Activated B cell treated with CpG ODN at 0.5 μM for 24 hours (primary cell): ENCODE results near the gene HACE1. TPM values are rescaled to one million over a fixed set of nuclear protein-coding genes. Genes with fewer than 3 reads are reported as not detected.

Experiments used
- ATAC-seq: fragments of 200-7000 bp; cut with Tn5 transposase; one replicate; pipeline ENCODE4 v1.10.0; 2021; ENCODE audit warnings: low read depth, mild to moderate bottlenecking, moderate library complexity
- CTCF ChIA-PET: fragments of 350-600 bp; sonication (Branson Sonifier 250); formaldehyde crosslinking; loops from one replicate; lab custom pipeline; 2021; ENCODE audit warnings: antibody characterized with exemption; lab: Charles Lee
- POLR2A ChIA-PET: fragments of 350-600 bp; sonication (Branson Sonifier 250); formaldehyde crosslinking; loops from one replicate; lab custom pipeline; 2021; ENCODE audit warnings: antibody characterized with exemption; lab: Charles Lee
- DNase-seq: peaks from one replicate; pipeline ENCODE4 v3.0.0; 2022
- H3K27ac Mint-ChIP-seq: one replicate; pipeline ENCODE4 v1.8.0; 2020; ENCODE audit warnings: mixed read lengths
- H3K27me3 Mint-ChIP-seq: one replicate; pipeline ENCODE4 v1.8.0; 2021; ENCODE audit warnings: mixed read lengths
- H3K36me3 Mint-ChIP-seq: one replicate; pipeline ENCODE4 v1.8.0; 2021; ENCODE audit warnings: low read depth, mixed read lengths
- H3K4me1 Mint-ChIP-seq: one replicate; pipeline ENCODE4 v1.8.0; 2021; ENCODE audit warnings: mixed read lengths
- H3K4me3 Mint-ChIP-seq: one replicate; pipeline ENCODE4 v1.8.0; 2020; ENCODE audit warnings: mild to moderate bottlenecking, mixed read lengths
- H3K9me3 Mint-ChIP-seq: one replicate; pipeline ENCODE4 v1.8.0; 2020; ENCODE audit warnings: mixed read lengths
- intact Hi-C: fragments of 100-400 bp; cut with micrococcal nuclease; formaldehyde crosslinking; loops from one replicate; pipeline ENCODE4 v1.15.1; 2024
- total RNA-seq: library from RNA; stranded (reverse); gene quantifications from 2 replicates; pipeline ENCODE4 v1.2.3, GENCODE V29; 2022
- TF ChIP-seq, protein P1 (sequence below): fragments of 200-600 bp; IDR thresholded peaks from one replicate; pipeline ENCODE4 v1.8.0; 2022; ENCODE audit warnings: antibody characterized with exemption, mild to moderate bottlenecking

HACE1 gene
- total RNA-seq, 1 donor from 2014 or later, result 7.1 TPM

DNA sequence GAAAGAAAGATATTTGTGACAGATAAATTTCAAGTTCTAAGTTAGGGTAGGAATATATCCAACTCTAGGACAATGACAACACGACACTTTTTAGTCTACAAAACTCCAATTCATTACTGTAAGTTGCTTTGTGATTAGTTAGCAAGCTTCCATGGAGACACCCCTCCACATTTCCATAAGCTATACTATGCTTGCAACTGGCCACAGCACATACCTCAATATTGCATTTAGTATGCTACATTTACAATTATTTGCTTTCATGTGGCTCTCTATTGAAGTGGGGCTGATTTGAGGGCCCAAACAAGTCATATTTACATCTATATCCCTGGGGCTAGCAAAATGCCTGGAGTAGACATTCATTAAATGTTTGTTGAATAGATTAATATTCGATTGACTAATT, 129.3 kb downstream of the HACE1 start:
- Mint-ChIP-seq H3K4me3 (no peak overlapping the region), H3K27ac (no peak overlapping the region), H3K36me3 (peaks cover 18% of the 10 kb centered on the region), H3K9me3 (no peaks in the 10 kb centered on the region), H3K27me3 (no peaks in the 10 kb centered on the region), H3K4me1 (no peaks in the 10 kb centered on the region)
- CTCF ChIA-PET, result no interaction called here
- ATAC-seq (no peak), DNase-seq (no peak)
- TF ChIP-seq, protein P1, sequence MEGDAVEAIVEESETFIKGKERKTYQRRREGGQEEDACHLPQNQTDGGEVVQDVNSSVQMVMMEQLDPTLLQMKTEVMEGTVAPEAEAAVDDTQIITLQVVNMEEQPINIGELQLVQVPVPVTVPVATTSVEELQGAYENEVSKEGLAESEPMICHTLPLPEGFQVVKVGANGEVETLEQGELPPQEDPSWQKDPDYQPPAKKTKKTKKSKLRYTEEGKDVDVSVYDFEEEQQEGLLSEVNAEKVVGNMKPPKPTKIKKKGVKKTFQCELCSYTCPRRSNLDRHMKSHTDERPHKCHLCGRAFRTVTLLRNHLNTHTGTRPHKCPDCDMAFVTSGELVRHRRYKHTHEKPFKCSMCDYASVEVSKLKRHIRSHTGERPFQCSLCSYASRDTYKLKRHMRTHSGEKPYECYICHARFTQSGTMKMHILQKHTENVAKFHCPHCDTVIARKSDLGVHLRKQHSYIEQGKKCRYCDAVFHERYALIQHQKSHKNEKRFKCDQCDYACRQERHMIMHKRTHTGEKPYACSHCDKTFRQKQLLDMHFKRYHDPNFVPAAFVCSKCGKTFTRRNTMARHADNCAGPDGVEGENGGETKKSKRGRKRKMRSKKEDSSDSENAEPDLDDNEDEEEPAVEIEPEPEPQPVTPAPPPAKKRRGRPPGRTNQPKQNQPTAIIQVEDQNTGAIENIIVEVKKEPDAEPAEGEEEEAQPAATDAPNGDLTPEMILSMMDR, result no peak
- POLR2A ChIA-PET, result no interaction called here
- intact Hi-C loops, result no loop called here

DNA sequence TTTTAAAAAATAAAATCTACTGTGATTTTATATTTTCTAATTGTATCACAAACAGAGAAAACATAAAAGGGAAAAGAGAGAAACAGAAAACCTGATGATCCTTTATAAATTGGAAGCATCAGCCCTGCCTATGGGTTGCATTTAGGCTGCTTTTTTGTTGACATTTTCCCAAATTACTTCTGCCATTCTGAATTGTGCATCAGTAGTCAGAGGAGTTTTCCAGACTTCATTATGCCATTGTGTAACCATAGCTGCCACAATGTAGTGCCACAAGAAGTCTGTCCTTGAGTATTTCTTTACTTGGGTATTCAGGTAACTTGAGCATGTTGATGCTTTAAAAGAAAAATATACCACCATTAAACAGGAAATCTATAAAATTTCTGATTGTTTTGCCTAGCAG, 130.3 kb downstream of the HACE1 start:
- DNase-seq, result no peak
- Mint-ChIP-seq H3K27ac (no peak overlapping the region), H3K36me3 (peaks cover 16% of the 10 kb centered on the region), H3K4me3 (no peak overlapping the region), H3K27me3 (no peaks in the 10 kb centered on the region), H3K4me1 (no peaks in the 10 kb centered on the region), H3K9me3 (no peaks in the 10 kb centered on the region)
- POLR2A ChIA-PET, result no interaction called here
- intact Hi-C loops, result no loop called here
- CTCF ChIA-PET, result no interaction called here
- no peak for ATAC-seq
- TF ChIP-seq, protein P1, result no peak

DNA sequence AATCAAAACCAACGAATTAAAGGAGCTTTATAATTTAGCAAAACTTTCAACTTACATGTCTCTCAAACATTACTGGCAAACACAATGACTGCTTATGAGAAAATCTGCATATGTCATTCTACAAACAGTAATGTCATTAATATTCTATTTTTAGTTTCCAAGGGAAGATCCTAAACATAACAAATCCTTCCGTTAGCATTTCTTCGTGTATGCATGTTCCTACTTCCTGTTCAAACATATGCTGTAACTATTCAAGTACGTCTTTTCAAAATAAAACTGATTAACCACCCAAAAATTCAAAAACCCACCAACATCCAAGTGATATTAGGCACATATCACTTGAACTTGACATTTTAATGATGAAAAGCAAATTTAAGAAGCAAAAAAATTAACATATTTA, 131.3 kb downstream of the HACE1 start:
- TF ChIP-seq, protein P1, result no peak
- H3K27me3 Mint-ChIP-seq, result no peaks in the 10 kb centered on the region
- no peaks in the 10 kb centered on the region for H3K4me1 Mint-ChIP-seq
- peaks cover 16% of the 10 kb centered on the region for H3K36me3 Mint-ChIP-seq
- ChIA-PET CTCF (no interaction called here), POLR2A (no interaction called here)
- ATAC-seq (no peak), DNase-seq (no peak)
- H3K9me3 Mint-ChIP-seq, result no peaks in the 10 kb centered on the region
- no peak overlapping the region for H3K27ac Mint-ChIP-seq
- intact Hi-C loops, result no loop called here
- no peak overlapping the region for H3K4me3 Mint-ChIP-seq

DNA sequence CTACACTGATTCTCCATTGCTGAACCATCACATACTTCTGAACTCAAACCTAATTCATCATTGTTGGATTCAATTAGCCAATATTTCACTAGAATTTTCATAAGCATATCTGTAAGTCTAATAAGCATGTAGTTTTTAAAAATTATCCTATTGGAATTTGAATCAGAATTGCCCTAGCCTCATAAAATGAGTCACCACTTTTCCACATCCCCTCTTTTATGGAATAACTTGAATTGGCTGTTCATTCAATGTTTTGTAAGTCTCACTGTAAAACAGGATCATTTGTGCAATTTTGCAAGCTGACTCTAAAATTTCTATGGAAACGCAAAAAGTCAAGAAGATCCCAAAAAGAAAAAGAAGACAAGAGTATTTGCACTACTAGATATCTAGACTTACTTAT, 141.0 kb downstream of the HACE1 start:
- Mint-ChIP-seq H3K36me3 (no peaks in the 10 kb centered on the region), H3K27me3 (no peaks in the 10 kb centered on the region), H3K4me1 (no peaks in the 10 kb centered on the region), H3K27ac (no peak overlapping the region), H3K9me3 (no peaks in the 10 kb centered on the region), H3K4me3 (no peak overlapping the region)
- ChIA-PET CTCF (no interaction called here), POLR2A (no interaction called here)
- ATAC-seq (no peak), DNase-seq (no peak)
- intact Hi-C loops, result no loop called here
- TF ChIP-seq, protein P1, result no peak

DNA sequence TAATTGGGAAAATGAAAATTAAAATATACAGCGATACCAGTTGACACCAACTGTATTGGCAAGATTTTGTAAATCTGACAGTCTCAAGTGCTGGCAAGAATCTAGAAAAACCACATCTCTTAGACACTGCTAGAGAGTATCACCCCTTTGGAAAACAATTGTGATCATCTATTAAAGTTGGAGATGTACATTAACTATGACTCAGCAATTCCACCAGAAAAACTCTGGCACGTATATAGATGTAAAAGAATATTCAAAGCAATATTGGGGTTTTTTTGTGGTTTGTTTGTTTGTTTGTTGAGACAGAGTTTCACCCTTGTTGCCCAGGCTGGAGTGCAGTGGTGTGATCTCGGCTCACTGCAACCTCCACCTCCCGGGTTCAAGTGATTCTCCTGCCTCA, 142.9 kb downstream of the HACE1 start:
- no peak for ATAC-seq
- no peaks in the 10 kb centered on the region for H3K4me1 Mint-ChIP-seq
- no peaks in the 10 kb centered on the region for H3K27me3 Mint-ChIP-seq
- intact Hi-C loops, result no loop called here
- TF ChIP-seq, protein P1, result no peak
- H3K36me3 Mint-ChIP-seq, result no peaks in the 10 kb centered on the region
- CTCF ChIA-PET, result no interaction called here
- POLR2A ChIA-PET, result no interaction called here
- DNase-seq, result no peak
- no peak overlapping the region for H3K4me3 Mint-ChIP-seq
- H3K9me3 Mint-ChIP-seq, result no peaks in the 10 kb centered on the region
- no peak overlapping the region for H3K27ac Mint-ChIP-seq
